Measurements from ENCODE around the gene CRABP1. TPM values are rescaled to one million over a fixed set of nuclear protein-coding genes. Genes with fewer than 3 reads are reported as not detected.
"Not testable (repeated sequence)": the region's sequence is repeated elsewhere in the genome, so short reads cannot be mapped to it uniquely, and the experiment has no call there.

CRABP1 gene
- total RNA-seq, 4 donors from 2014 or later, result 0.50 to 5.3 (median 3.6) TPM; not detected in 1

DNA sequence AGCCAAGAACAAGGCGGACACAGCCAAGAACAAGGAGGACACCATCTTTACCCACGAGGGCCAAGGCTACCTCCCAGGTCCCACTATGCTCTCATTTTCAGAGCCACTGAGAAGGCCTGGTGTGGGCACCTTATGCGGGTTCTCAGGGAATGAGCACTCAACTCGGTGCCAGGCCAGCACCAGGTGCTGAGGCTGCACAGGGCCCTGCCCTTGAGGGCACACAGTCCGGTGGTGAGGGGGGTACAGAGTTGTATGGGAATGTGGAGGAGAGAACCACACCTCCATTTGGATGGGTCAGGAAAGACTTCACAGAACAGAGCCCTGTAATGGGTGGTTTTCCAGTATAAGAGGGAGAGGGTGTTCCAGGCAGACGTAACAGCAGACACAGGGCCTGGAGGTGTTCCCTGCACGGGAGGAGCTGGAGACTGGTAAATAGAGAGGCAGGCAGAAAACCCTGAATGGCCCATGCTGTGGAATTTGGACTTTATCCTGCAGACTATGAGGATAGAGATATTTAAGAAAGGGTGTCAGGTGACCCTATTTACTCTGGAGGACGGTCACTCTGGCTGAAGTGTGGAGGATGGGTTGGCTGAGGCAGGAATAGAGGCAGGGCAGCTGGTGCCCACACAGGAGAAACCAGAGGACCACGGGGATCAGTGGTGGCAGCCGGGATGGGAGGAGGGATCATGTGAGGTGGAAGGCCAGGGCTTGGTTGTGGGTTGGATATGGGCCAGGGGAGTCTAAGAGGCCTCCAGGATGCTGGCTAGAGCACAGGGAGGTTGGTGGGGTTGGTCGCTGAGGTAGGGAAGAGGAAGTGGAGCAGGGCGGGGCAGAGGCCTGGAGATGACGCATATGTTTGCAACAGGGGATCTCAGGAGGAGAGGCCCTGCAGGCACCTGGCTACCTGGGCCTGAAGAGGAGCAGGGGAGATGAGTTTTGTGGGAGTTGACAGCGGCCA, 34.6 kb downstream of the CRABP1 start:
- Histone ChIP-seq H3K4me1 (no peaks in the 10 kb centered on the region), H3K27ac (no peak overlapping the region), H3K4me3 (no peak overlapping the region), H3K9me3 (no peaks in the 10 kb centered on the region), H3K27me3 (no peaks in the 10 kb centered on the region), H3K36me3 (no peaks in the 10 kb centered on the region)
- 64 to 67% methylated on average over 6 to 9 of the region's 14 CpGs for WGBS, 2 donors (ENCODE audit: low coverage in 1 of 2)
- ATAC-seq, result no peak
- no peak for TF ChIP-seq POLR2A (IDR thresholded peaks at IDR 0.05)
- no peak for TF ChIP-seq EP300 (IDR thresholded peaks at IDR 0.05)
- no peak for TF ChIP-seq POLR2AphosphoS5 (IDR thresholded peaks at IDR 0.05)
- TF ChIP-seq, protein P1, sequence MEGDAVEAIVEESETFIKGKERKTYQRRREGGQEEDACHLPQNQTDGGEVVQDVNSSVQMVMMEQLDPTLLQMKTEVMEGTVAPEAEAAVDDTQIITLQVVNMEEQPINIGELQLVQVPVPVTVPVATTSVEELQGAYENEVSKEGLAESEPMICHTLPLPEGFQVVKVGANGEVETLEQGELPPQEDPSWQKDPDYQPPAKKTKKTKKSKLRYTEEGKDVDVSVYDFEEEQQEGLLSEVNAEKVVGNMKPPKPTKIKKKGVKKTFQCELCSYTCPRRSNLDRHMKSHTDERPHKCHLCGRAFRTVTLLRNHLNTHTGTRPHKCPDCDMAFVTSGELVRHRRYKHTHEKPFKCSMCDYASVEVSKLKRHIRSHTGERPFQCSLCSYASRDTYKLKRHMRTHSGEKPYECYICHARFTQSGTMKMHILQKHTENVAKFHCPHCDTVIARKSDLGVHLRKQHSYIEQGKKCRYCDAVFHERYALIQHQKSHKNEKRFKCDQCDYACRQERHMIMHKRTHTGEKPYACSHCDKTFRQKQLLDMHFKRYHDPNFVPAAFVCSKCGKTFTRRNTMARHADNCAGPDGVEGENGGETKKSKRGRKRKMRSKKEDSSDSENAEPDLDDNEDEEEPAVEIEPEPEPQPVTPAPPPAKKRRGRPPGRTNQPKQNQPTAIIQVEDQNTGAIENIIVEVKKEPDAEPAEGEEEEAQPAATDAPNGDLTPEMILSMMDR (IDR thresholded peaks at IDR 0.05), result no peak

DNA sequence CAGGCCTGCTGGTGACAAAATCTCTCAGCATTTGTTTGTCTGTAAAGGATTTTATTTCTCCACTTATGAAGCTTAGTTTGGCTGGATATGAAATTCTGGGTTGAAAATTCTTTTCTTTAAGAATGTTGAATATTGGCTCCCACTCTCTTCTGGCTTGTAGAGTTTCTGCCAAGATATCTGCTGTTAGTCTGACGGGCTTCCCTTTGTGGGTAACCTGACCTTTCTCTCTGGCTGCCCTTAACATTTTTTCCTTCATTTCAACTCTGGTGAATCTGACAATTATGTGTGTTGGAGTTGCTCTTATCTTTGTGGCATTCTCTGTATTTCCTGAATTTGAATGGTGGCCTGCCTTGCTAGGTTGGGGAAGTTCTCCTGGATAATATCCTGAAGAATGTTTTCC, 40.0 kb downstream of the CRABP1 start:
- WGBS, 2 donors (ENCODE audit: low coverage in 1 of 2), result 38 to 63% methylated on average over 1 of the region's 1 CpG
- H3K27ac ChIP-seq, H3K4me1 ChIP-seq, H3K36me3 ChIP-seq, ATAC-seq, H3K9me3 ChIP-seq, H3K4me3 ChIP-seq: not testable (repeated sequence)
- H3K27me3 ChIP-seq, result peaks cover 37% of the 10 kb centered on the region

DNA sequence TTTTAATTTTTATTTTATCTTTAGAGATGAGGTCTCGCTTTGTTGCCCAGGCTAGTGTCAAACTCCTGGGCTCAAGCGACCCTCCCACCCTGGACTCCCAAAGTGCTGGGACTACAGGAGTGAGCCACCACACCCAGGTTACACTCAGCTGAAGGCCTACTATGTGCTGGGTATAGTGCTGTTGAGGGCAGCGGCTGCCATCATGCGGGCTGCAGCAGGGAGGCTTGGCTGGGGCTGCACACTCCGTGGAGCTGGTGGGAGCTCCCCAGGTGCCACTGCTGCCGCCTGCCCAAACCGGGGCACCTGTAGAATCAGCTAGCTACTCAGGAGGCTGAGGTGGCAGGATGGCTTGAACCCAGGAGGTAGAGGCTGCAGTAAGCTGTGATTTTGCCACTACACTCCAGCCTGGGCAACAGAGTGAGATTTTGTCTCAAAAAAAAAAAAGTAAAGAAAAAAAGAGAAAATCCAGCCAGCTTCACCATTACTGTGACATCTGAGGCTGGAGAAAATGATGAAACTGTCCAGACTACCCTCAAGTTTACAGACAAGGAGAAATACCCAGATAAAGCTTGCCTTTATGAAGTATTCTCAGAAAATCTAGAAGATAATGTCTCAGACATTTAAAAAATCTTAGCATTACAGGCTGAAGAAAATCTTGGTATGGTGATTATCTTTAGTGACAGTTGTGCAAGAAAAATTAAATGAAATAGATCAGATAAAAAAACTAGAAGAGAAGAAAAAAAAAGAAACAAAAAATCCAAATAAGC, 42.1 kb downstream of the CRABP1 start:
- Histone ChIP-seq H3K27ac (no peak overlapping the region), H3K27me3 (peaks cover 58% of the 10 kb centered on the region), H3K4me3 (no peak overlapping the region), H3K4me1 (no peaks in the 10 kb centered on the region), H3K36me3 (no peaks in the 10 kb centered on the region), H3K9me3 (no peaks in the 10 kb centered on the region)
- TF ChIP-seq POLR2AphosphoS5 (IDR thresholded peaks at IDR 0.05), result no peak
- TF ChIP-seq, protein P1 (IDR thresholded peaks at IDR 0.05), result no peak
- TF ChIP-seq EP300 (IDR thresholded peaks at IDR 0.05), result no peak
- TF ChIP-seq POLR2A (IDR thresholded peaks at IDR 0.05), result no peak
- no peak for ATAC-seq
- 40 to 77% methylated on average over 1 to 5 of the region's 7 CpGs for WGBS, 2 donors (ENCODE audit: low coverage in 1 of 2)

DNA sequence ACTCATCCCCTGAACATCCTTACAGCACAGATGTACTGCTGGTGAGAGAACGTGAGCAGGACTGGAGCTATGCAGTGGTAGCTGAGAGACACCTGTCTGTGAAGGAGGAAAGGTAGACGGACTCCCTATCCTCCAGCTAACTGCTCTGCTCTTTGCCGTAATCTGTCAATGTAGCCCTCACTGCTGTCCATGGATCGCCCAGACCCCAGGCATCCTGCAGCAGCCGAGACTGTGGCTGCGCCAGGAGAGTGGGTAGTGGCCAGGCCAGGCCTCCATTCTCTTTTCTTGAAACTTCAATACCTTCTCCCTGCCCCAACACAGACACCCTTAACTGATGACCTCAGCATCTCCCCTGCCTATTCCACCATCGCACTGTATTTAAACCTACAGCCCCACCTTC, 44.5 kb downstream of the CRABP1 start:
- 83 to 86% methylated on average over 7 of the region's 7 CpGs for WGBS, 2 donors (ENCODE audit: low coverage in 1 of 2)
- H3K36me3 ChIP-seq, result no peaks in the 10 kb centered on the region
- no peaks in the 10 kb centered on the region for H3K9me3 ChIP-seq
- TF ChIP-seq, protein P1 (IDR thresholded peaks at IDR 0.05), result no peak
- TF ChIP-seq EP300 (IDR thresholded peaks at IDR 0.05) (no peak), POLR2A (IDR thresholded peaks at IDR 0.05) (no peak), POLR2AphosphoS5 (IDR thresholded peaks at IDR 0.05) (no peak)
- ATAC-seq, result no peak
- no peak overlapping the region for H3K27ac ChIP-seq
- peaks cover 75% of the 10 kb centered on the region for H3K27me3 ChIP-seq
- no peaks in the 10 kb centered on the region for H3K4me1 ChIP-seq
- no peak overlapping the region for H3K4me3 ChIP-seq

DNA sequence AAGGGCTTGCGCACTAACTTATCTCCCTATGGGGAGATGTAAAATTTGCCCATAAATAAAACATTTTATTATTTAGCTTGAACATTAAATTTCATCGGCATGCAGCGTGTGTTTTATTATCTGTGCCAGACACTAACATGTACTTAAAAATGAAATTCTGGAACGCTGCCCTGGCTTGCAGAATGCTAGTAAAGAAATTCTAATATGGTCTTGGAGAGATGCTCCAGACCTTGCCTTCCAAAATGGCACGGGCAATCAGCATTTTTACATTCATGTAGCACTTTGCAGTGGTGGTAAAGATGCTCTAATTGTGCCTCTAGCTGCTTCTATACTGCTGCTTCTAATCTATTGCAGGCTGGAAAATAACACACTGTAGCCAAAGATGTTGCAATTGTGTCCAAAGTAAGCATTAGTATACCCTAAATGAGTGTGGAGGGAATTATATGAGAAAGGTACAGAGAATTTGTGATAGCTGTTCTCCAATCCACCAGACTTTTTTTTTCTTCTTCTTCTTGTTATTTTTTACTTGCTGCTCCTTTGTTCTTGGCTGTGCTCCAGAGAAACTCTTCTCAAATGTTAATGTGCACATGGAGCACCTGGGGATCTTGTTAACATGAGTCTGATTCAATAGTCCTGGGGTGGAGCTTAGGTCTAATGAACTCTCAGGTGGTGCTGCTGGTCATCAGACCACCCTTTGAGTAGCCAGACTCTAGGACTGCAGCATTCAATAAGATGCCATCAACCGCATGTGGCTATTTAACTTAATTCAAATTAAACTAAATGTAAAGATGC, 47.3 kb downstream of the CRABP1 start:
- TF ChIP-seq EP300 (IDR thresholded peaks at IDR 0.05) (no peak), POLR2AphosphoS5 (IDR thresholded peaks at IDR 0.05) (no peak), POLR2A (IDR thresholded peaks at IDR 0.05) (no peak)
- TF ChIP-seq, protein P1 (IDR thresholded peaks at IDR 0.05), result no peak
- no peaks in the 10 kb centered on the region for H3K9me3 ChIP-seq
- H3K27ac ChIP-seq, result no peak overlapping the region
- WGBS, 2 donors (ENCODE audit: low coverage in 1 of 2), result 22 to 38% methylated on average over 4 to 5 of the region's 6 CpGs
- H3K27me3 ChIP-seq, result peaks cover 67% of the 10 kb centered on the region
- H3K4me1 ChIP-seq, result no peaks in the 10 kb centered on the region
- ATAC-seq, result no peak
- H3K36me3 ChIP-seq, result no peaks in the 10 kb centered on the region
- H3K4me3 ChIP-seq, result no peak overlapping the region

Measured in gastroesophageal sphincter (tissue), 4 donors.